ENCODE results near the gene S100A7. TPM values are rescaled to one million over a fixed set of nuclear protein-coding genes. Genes with fewer than 3 reads are reported as not detected.

Gene S100A7
- total RNA-seq, 4 donors from 2014 or later = 5.1 to 107 (median 20.2) TPM

- H3K27me3 ChIP-seq = peaks cover 37% of the 10 kb centered on the region
Measured at GRCh38 chr1:153430561-153430960, 29.9 kb downstream of the S100A7 start.

DNA sequence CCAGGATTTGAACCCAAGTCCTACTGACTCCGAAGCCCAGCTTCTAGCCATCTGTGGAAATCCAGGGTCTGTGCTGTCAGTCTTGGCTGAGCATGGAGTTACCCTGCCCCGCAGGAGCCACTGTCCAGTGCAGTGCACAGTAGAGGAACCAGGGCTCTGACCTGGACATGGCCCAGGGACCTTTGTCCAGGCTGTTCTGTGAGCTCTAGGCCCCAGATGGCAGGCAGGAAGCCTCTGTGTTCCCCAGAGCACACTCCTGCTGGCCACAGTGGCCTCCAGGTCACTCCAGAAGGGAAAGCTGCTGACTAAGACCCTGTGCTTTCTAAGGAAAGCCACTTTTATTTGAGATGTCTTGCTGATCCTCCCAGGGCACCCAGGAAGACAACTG lies 30.3 kb downstream of the S100A7 start:
- no peak overlapping the region for H3K27ac ChIP-seq
- H3K27me3 ChIP-seq = peaks cover 35% of the 10 kb centered on the region
- H3K36me3 ChIP-seq = no peaks in the 10 kb centered on the region
- no CpG with 5 or more reads among the region's 2 CpGs for WGBS
- peak in 1 of 2 donors; percentile 40 for DNase-seq (ENCODE audit: low spot score in 2 of 2)
- H3K4me1 ChIP-seq = no peaks in the 10 kb centered on the region
- TF ChIP-seq EP300 (IDR thresholded peaks at IDR 0.05) (no peak), CTCF (IDR thresholded peaks at IDR 0.05) (no peak), POLR2AphosphoS5 (IDR thresholded peaks at IDR 0.05) (no peak), POLR2A (IDR thresholded peaks at IDR 0.05) (no peak)
- H3K9me3 ChIP-seq = no peaks in the 10 kb centered on the region
- no peak overlapping the region for H3K4me3 ChIP-seq

More at GRCh38 chr1:153430561-153430960, 29.9 kb downstream of the S100A7 start:
- WGBS = 84% methylated on average over 2 of the region's 3 CpGs
- DNase-seq (ENCODE audit: low spot score in 2 of 2) = no peak
- H3K4me1 ChIP-seq = no peaks in the 10 kb centered on the region
- no peak for TF ChIP-seq EP300 (IDR thresholded peaks at IDR 0.05)
- TF ChIP-seq POLR2A (IDR thresholded peaks at IDR 0.05) = no peak
- TF ChIP-seq CTCF (IDR thresholded peaks at IDR 0.05) = no peak
- TF ChIP-seq POLR2AphosphoS5 (IDR thresholded peaks at IDR 0.05) = no peak
- H3K9me3 ChIP-seq = no peaks in the 10 kb centered on the region
- no peak overlapping the region for H3K27ac ChIP-seq
- H3K4me3 ChIP-seq = no peak overlapping the region
- no peaks in the 10 kb centered on the region for H3K36me3 ChIP-seq

GRCh38 chr1:153429266-153430165 lies 30.9 kb downstream of the S100A7 start:
- Histone ChIP-seq H3K27me3 (peaks cover 29% of the 10 kb centered on the region), H3K36me3 (no peaks in the 10 kb centered on the region), H3K4me3 (no peak overlapping the region), H3K27ac (no peak overlapping the region), H3K9me3 (no peaks in the 10 kb centered on the region), H3K4me1 (no peaks in the 10 kb centered on the region)
- peak in 1 of 2 donors; percentile 49 for DNase-seq (ENCODE audit: low spot score in 2 of 2)
- TF ChIP-seq EP300 (IDR thresholded peaks at IDR 0.05) (no peak), POLR2A (IDR thresholded peaks at IDR 0.05) (no peak), CTCF (IDR thresholded peaks at IDR 0.05) (no peak), POLR2AphosphoS5 (IDR thresholded peaks at IDR 0.05) (no peak)
- 28% methylated on average over 6 of the region's 7 CpGs for WGBS

DNA sequence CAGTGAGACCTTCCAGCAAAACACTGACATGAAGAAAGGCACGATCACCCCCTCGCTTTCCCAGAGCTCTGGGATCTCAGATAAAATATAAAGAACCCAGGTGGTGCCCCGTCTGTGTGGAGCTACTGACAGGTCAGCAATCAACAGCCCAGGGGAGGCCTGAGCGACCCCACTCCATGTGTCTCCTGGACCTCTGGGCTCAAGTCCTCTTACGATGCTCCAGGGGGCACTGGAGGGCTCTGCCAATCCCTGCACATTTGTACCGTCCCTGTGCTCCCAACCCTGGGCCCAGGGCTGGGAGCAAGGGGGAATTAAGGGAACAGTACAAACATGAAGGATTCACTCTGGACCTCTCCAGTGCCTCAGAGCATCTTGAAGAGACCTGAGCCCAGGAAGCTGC lies 31.7 kb downstream of the S100A7 start:
- peak in 1 of 2 donors; percentile 54 for DNase-seq (ENCODE audit: low spot score in 2 of 2)
- H3K4me3 ChIP-seq = no peak overlapping the region
- H3K36me3 ChIP-seq = no peaks in the 10 kb centered on the region
- WGBS = 68% methylated on average over 3 of the region's 6 CpGs
- H3K27ac ChIP-seq = no peak overlapping the region
- H3K4me1 ChIP-seq = no peaks in the 10 kb centered on the region
- no peak for TF ChIP-seq POLR2A (IDR thresholded peaks at IDR 0.05)
- TF ChIP-seq POLR2AphosphoS5 (IDR thresholded peaks at IDR 0.05) = no peak
- no peak for TF ChIP-seq EP300 (IDR thresholded peaks at IDR 0.05)
- TF ChIP-seq CTCF (IDR thresholded peaks at IDR 0.05) = no peak
- H3K27me3 ChIP-seq = peaks cover 22% of the 10 kb centered on the region
- no peaks in the 10 kb centered on the region for H3K9me3 ChIP-seq

GRCh38 chr1:153428073-153428638 lies 32.3 kb downstream of the S100A7 start:
- TF ChIP-seq POLR2AphosphoS5 (IDR thresholded peaks at IDR 0.05) (no peak), EP300 (IDR thresholded peaks at IDR 0.05) (no peak), CTCF (IDR thresholded peaks at IDR 0.05) (no peak)
- Histone ChIP-seq H3K4me3 (no peak overlapping the region), H3K36me3 (no peaks in the 10 kb centered on the region), H3K4me1 (no peaks in the 10 kb centered on the region), H3K9me3 (no peaks in the 10 kb centered on the region), H3K27me3 (peaks cover 17% of the 10 kb centered on the region), H3K27ac (no peak overlapping the region)
- WGBS = 82% methylated on average over 12 of the region's 12 CpGs
- DNase-seq (ENCODE audit: low spot score in 2 of 2) = peak in 1 of 2 donors; percentile 73

Data from suprapubic skin (tissue), 4 donors.